Testis (tissue), 2 donors: ENCODE results near the gene ADCY2.

Experiments used
- CTCF ChIP-seq, 3 experiments: fragments of 450-650 bp in 2 of 3; fragments of 200-600 bp in 1 of 3; sonication (generic) in 1 of 3; IDR thresholded peaks; one replicate each; pipeline ENCODE4 v1.5.1; 2016 to 2019; ENCODE audit warnings: antibody characterized with exemption in 3 of 3, mild to moderate bottlenecking in 2 of 3, moderate library complexity in 1 of 3
- POLR2A ChIP-seq: fragments of 450-650 bp; IDR thresholded peaks from one replicate; pipeline ENCODE4 v1.6.1; 2017; ENCODE audit warnings: antibody characterized with exemption, mild to moderate bottlenecking, moderate library complexity

GRCh38 chr5:7714119-7714518 lies 318.2 kb downstream of the ADCY2 start:
- no peak for TF ChIP-seq POLR2A
- no peak for TF ChIP-seq CTCF (IDR thresholded peaks at IDR 0.05)
